SK-N-MC (cell line): ENCODE data around the gene PDE4B.
"Not testable (repeated sequence)": the region's sequence is repeated elsewhere in the genome, so short reads cannot be mapped to it uniquely, and the experiment has no call there.

Experiments
- DNase-seq: peaks from one replicate; pipeline ENCODE4 v3.0.0-alpha.2; 2011; ENCODE audit warnings: low read depth, low spot score
- H3K27ac ChIP-seq: fragments of 200-600 bp; sonication (generic); 2 replicates; pipeline ENCODE4 v1.5.1; 2016; ENCODE audit warnings: mixed run types
- H3K36me3 ChIP-seq: fragments of 200-600 bp; sonication (generic); 2 replicates; pipeline ENCODE4 v1.6.1; 2017; ENCODE audit warnings: antibody characterized with exemption, low read length, mixed read lengths; ENCODE audit not compliant: insufficient read depth
- H3K4me3 ChIP-seq: fragments of 200-600 bp; sonication (generic); 2 replicates; pipeline ENCODE4 v1.5.1; 2016
- H3K9ac ChIP-seq: fragments of 200-600 bp; sonication (generic); 2 replicates; pipeline ENCODE4 v1.8.0; 2017; ENCODE audit warnings: mixed run types, mixed read lengths; ENCODE audit not compliant: insufficient read length
- H3K9me3 ChIP-seq: fragments of 200-600 bp; sonication (generic); 2 replicates; pipeline ENCODE4 v1.6.1; 2017; ENCODE audit warnings: low read depth, mild to moderate bottlenecking, antibody characterized with exemption, low read length, moderate library complexity, mixed read lengths
- EZH2 ChIP-seq: fragments of 200-600 bp; sonication (generic); IDR thresholded peaks from one replicate; pipeline ENCODE4 v1.6.1; 2017; ENCODE audit warnings: antibody characterized with exemption
- FOXP2 ChIP-seq: optimal IDR thresholded peaks from 2 replicates; pipeline ENCODE3; 2011; ENCODE audit warnings: mild to moderate bottlenecking, moderate library complexity; ENCODE audit not compliant: insufficient read depth; ENCODE audit errors: extremely low read length, control extremely low read depth
- POLR2AphosphoS5 ChIP-seq: IDR thresholded peaks from 2 replicates; pipeline ENCODE4 v1.6.1; 2012; ENCODE audit warnings: mild to moderate bottlenecking, low read depth, low read length, borderline replicate concordance

Gene PDE4B

GRCh38 chr1:66317248-66317515, 524.5 kb downstream of the PDE4B start:
- no peaks in the 10 kb centered on the region for H3K9me3 ChIP-seq
- DNase-seq, result no peak
- no peak overlapping the region for H3K4me3 ChIP-seq
- TF ChIP-seq FOXP2, result no peak
- TF ChIP-seq EZH2, result no peak
- TF ChIP-seq POLR2AphosphoS5, result no peak
- no peak overlapping the region for H3K27ac ChIP-seq
- H3K9ac ChIP-seq, result no peak overlapping the region
- no peaks in the 10 kb centered on the region for H3K36me3 ChIP-seq

- DNase-seq, result no peak
- no peak overlapping the region for H3K27ac ChIP-seq
- TF ChIP-seq EZH2 (no peak), FOXP2 (no peak), POLR2AphosphoS5 (no peak)
- H3K9ac ChIP-seq, result no peak overlapping the region
- no peaks in the 10 kb centered on the region for H3K9me3 ChIP-seq
- H3K4me3 ChIP-seq, result no peak overlapping the region
- no peaks in the 10 kb centered on the region for H3K36me3 ChIP-seq
Measured at GRCh38 chr1:66320231-66320630, 527.5 kb downstream of the PDE4B start.

- not testable (repeated sequence) for H3K9ac ChIP-seq, DNase-seq, H3K9me3 ChIP-seq, H3K4me3 ChIP-seq, H3K27ac ChIP-seq, H3K36me3 ChIP-seq
Measured at GRCh38 chr1:66322462-66322861, 529.8 kb downstream of the PDE4B start.

GRCh38 chr1:66323958-66324625, 531.4 kb downstream of the PDE4B start:
- Histone ChIP-seq H3K9me3 (no peaks in the 10 kb centered on the region), H3K4me3 (no peak overlapping the region), H3K9ac (no peak overlapping the region), H3K36me3 (no peaks in the 10 kb centered on the region), H3K27ac (no peak overlapping the region)
- TF ChIP-seq EZH2 (no peak), FOXP2 (no peak), POLR2AphosphoS5 (no peak)
- DNase-seq, result no peak

- Histone ChIP-seq H3K9me3 (no peaks in the 10 kb centered on the region), H3K9ac (no peak overlapping the region), H3K36me3 (no peaks in the 10 kb centered on the region), H3K4me3 (no peak overlapping the region), H3K27ac (no peak overlapping the region)
- DNase-seq, result no peak
- no peak for TF ChIP-seq EZH2
- no peak for TF ChIP-seq FOXP2
- no peak for TF ChIP-seq POLR2AphosphoS5
Measured at GRCh38 chr1:66325594-66326380, 533.1 kb downstream of the PDE4B start.

GRCh38 chr1:66326867-66327266, 534.2 kb downstream of the PDE4B start:
- TF ChIP-seq POLR2AphosphoS5, result no peak
- no peak for TF ChIP-seq EZH2
- TF ChIP-seq FOXP2, result no peak
- Histone ChIP-seq H3K9me3 (no peaks in the 10 kb centered on the region), H3K27ac (no peak overlapping the region), H3K4me3 (no peak overlapping the region), H3K36me3 (no peaks in the 10 kb centered on the region), H3K9ac (no peak overlapping the region)
- DNase-seq, result no peak

GRCh38 chr1:66327588-66327987, 534.9 kb downstream of the PDE4B start:
- no peak for TF ChIP-seq FOXP2
- TF ChIP-seq POLR2AphosphoS5, result no peak
- no peak for TF ChIP-seq EZH2
- Histone ChIP-seq H3K9ac (no peak overlapping the region), H3K9me3 (no peaks in the 10 kb centered on the region), H3K27ac (no peak overlapping the region), H3K36me3 (no peaks in the 10 kb centered on the region), H3K4me3 (no peak overlapping the region)
- DNase-seq, result no peak

GRCh38 chr1:66328896-66329295, 536.2 kb downstream of the PDE4B start:
- no peak for DNase-seq
- Histone ChIP-seq H3K9ac (no peak overlapping the region), H3K27ac (no peak overlapping the region), H3K4me3 (no peak overlapping the region), H3K36me3 (no peaks in the 10 kb centered on the region), H3K9me3 (no peaks in the 10 kb centered on the region)
- TF ChIP-seq EZH2 (no peak), FOXP2 (no peak), POLR2AphosphoS5 (no peak)

GRCh38 chr1:66330722-66331141, 538.0 kb downstream of the PDE4B start:
- no peak for TF ChIP-seq FOXP2
- no peak for TF ChIP-seq POLR2AphosphoS5
- TF ChIP-seq EZH2, result no peak
- peak overlapping the region; percentile 37 for H3K9ac ChIP-seq
- peak overlapping the region; percentile 91 for H3K27ac ChIP-seq
- H3K36me3 ChIP-seq, result no peaks in the 10 kb centered on the region
- H3K9me3 ChIP-seq, result no peaks in the 10 kb centered on the region
- DNase-seq, result no peak
- no peak overlapping the region for H3K4me3 ChIP-seq
